Measurements from ENCODE around the gene NOCT. TPM values are rescaled to one million over a fixed set of nuclear protein-coding genes. Genes with fewer than 3 reads are reported as not detected.

NOCT gene
- total and polyA plus RNA-seq, 7 donors = 3.9 to 21.8 (median 11.4) TPM

DNA sequence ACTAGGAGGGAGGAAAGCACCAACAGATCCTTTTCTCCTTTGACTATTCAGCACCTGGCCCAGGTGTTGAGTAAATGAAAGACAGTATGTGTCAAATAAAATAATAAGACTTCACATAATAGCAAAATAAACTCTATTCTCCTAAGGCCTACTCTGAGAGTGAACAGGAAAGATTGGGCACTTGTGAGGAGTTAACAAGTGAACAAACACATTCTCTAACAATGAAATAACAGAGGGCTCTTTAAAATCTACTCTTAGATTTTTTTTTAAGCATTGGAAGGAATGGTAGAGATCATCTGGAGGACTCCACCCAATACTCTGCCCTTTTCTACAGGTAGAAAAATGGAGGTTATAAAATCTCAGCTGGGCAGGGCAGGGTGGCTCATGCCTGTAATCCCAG lies 39.1 kb upstream of the NOCT start:
- intact Hi-C loops (cut with DNase I) = no loop called here
- no peaks in the 10 kb centered on the region for H3K9me3 ChIP-seq
- ATAC-seq (no peak), DNase-seq (no peak)
- no peak overlapping the region for H3K27ac ChIP-seq
- H3K36me3 ChIP-seq (ENCODE audit: insufficient read depth in 1 of 2, low read depth in 1 of 2) = no peaks in the 10 kb centered on the region
- no peaks in the 10 kb centered on the region for H3K27me3 ChIP-seq (ENCODE audit: insufficient read depth in 3 of 3, low read length in 2 of 3)
- TF ChIP-seq, protein P1, sequence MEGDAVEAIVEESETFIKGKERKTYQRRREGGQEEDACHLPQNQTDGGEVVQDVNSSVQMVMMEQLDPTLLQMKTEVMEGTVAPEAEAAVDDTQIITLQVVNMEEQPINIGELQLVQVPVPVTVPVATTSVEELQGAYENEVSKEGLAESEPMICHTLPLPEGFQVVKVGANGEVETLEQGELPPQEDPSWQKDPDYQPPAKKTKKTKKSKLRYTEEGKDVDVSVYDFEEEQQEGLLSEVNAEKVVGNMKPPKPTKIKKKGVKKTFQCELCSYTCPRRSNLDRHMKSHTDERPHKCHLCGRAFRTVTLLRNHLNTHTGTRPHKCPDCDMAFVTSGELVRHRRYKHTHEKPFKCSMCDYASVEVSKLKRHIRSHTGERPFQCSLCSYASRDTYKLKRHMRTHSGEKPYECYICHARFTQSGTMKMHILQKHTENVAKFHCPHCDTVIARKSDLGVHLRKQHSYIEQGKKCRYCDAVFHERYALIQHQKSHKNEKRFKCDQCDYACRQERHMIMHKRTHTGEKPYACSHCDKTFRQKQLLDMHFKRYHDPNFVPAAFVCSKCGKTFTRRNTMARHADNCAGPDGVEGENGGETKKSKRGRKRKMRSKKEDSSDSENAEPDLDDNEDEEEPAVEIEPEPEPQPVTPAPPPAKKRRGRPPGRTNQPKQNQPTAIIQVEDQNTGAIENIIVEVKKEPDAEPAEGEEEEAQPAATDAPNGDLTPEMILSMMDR (IDR thresholded peaks at IDR 0.05) = no peak
- no peak overlapping the region for H3K4me3 ChIP-seq
- H3K4me1 ChIP-seq = no peaks in the 10 kb centered on the region

DNA sequence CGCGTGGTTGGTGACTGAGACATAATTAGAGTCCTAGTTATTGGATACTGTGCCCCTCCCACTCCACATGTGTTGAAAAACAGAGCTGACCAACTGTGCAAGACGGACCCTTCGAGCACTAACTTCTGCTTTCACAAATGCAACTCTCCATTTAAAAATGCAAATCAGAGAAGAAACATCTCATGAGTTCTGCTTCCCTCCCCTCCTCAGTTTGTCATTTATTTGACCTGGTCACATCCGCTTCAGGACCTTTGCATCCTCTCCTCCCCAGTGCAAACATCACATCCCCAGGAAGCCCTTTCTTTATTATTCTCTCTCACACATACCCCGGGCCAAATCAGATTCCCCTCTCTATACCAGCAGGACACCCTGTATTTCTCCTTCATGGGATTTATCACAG lies 38.1 kb upstream of the NOCT start:
- no peak for DNase-seq
- no peaks in the 10 kb centered on the region for H3K9me3 ChIP-seq
- WGBS, 3 donors = 46 to 64% (median 47%) methylated on average over 6 of the region's 6 CpGs

DNA sequence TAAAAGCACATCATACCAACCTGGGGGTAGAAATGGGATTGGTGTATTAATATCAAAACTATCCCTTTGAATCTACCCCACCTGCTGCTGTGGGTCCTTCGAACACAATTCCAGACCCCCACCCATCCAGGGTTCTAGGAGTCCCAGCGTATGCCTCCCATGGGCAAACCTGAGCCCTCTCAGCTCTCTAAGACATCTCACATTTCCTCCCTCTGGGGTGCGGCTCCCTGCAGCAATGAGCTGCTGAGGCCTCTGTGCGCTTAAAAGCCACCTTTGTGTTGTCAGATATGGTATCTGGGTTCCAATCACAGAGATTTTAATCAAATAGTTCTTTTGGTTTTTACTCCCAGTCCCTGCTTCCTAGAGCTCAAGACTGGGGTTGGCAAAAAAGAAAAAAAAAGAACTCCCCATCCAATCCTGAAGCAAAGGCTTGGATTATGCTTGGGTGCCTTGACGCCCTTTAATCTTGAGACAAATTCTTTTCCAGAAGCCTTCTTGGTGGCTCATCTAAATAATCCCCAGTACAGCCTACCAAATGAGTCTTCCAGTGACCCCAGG lies 37.5 kb upstream of the NOCT start:
- Histone ChIP-seq H3K27ac (no peak overlapping the region), H3K4me1 (peaks cover 7% of the 10 kb centered on the region), H3K9me3 (no peaks in the 10 kb centered on the region), H3K36me3 (ENCODE audit: insufficient read depth in 1 of 2, low read depth in 1 of 2) (no peaks in the 10 kb centered on the region), H3K27me3 (ENCODE audit: insufficient read depth in 3 of 3, low read length in 2 of 3) (no peaks in the 10 kb centered on the region), H3K4me3 (no peak overlapping the region)
- ATAC-seq (no peak), DNase-seq (no peak)
- TF ChIP-seq, protein P1 (IDR thresholded peaks at IDR 0.05) = no peak
- intact Hi-C loops (cut with DNase I) = no loop called here
- 80 to 89% (median 86%) methylated on average over 5 of the region's 5 CpGs for WGBS, 3 donors

More for the DNA sequence above, 38.1 kb upstream of the NOCT start:
- no peaks in the 10 kb centered on the region for H3K36me3 ChIP-seq (ENCODE audit: insufficient read depth in 1 of 2, low read depth in 1 of 2)
- intact Hi-C loops (cut with DNase I) = no loop called here
- H3K4me1 ChIP-seq = peaks cover 7% of the 10 kb centered on the region
- no peak for ATAC-seq
- H3K4me3 ChIP-seq = no peak overlapping the region
- no peaks in the 10 kb centered on the region for H3K27me3 ChIP-seq (ENCODE audit: insufficient read depth in 3 of 3, low read length in 2 of 3)
- TF ChIP-seq, protein P1 (IDR thresholded peaks at IDR 0.05) = no peak
- H3K27ac ChIP-seq = no peak overlapping the region

DNA sequence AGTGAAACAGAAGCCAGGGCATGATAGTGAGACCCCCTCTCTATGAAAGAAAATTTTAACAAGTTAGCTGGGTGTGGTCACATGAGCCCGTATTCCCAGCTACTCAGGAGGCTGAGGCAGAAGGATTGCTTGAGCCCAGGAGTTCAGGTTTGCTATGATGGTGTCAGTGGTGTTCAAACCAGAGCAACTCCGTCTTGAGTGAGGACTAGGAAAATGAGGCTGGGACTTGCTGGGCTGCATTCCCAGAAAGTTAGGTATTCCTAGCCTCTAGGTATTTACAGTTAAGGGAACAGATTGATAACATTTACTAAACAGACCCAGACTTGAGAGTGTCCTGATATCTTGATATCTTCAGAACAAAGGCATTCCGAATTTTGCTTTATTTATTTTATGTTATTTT lies 37.0 kb upstream of the NOCT start:
- Histone ChIP-seq H3K27me3 (ENCODE audit: insufficient read depth in 3 of 3, low read length in 2 of 3) (no peaks in the 10 kb centered on the region), H3K36me3 (ENCODE audit: insufficient read depth in 1 of 2, low read depth in 1 of 2) (no peaks in the 10 kb centered on the region), H3K4me3 (no peak overlapping the region), H3K9me3 (no peaks in the 10 kb centered on the region), H3K27ac (no peak overlapping the region), H3K4me1 (peaks cover 7% of the 10 kb centered on the region)
- WGBS, 3 donors = 85 to 88% (median 87%) methylated on average over 3 of the region's 3 CpGs
- DNase-seq (no peak), ATAC-seq (no peak)
- TF ChIP-seq, protein P1 (IDR thresholded peaks at IDR 0.05) = no peak
- intact Hi-C loops (cut with DNase I) = no loop called here

DNA sequence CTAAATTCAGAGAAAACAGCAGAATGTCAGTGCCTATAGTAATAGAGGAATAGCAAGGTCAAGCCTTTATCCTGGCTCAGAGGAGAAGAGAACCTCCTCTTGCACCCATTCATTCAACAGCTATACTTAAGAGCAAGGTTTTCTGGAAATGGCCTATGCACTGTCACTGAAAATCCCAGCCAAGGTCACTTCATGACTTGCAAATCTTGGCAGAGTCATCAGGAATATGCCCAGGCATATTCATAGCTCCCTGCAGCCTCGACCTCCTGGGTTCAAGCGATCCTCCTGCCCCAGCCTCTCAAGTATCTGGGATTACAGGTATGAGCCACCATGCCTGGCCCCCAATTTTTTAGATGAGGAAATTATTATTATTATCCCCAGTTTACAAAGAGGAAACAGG lies 35.8 kb upstream of the NOCT start:
- Histone ChIP-seq H3K4me3 (no peak overlapping the region), H3K4me1 (peaks cover 7% of the 10 kb centered on the region), H3K9me3 (no peaks in the 10 kb centered on the region), H3K36me3 (ENCODE audit: insufficient read depth in 1 of 2, low read depth in 1 of 2) (no peaks in the 10 kb centered on the region), H3K27me3 (ENCODE audit: insufficient read depth in 3 of 3, low read length in 2 of 3) (no peaks in the 10 kb centered on the region), H3K27ac (no peak overlapping the region)
- 92 to 95% (median 95%) methylated on average over 2 of the region's 2 CpGs for WGBS, 3 donors
- ATAC-seq = no peak
- TF ChIP-seq, protein P1 (IDR thresholded peaks at IDR 0.05) = no peak
- intact Hi-C loops (cut with DNase I) = no loop called here
- no peak for DNase-seq
